AG09309 (cell line): Measurements from ENCODE around the gene THSD7A.

Experiments
- DNase-seq: peaks from one replicate; pipeline ENCODE4 v3.0.0-alpha.2; 2010; ENCODE audit warnings: low read depth
- H3K4me3 ChIP-seq: 2 replicates; pipeline ENCODE4 v1.5.1; 2011; ENCODE audit warnings: mild to moderate bottlenecking, low read depth, low read length, moderate library complexity; ENCODE audit not compliant: control insufficient read depth
- CTCF ChIP-seq: IDR thresholded peaks from 2 replicates; pipeline ENCODE4 v1.5.1; 2011; ENCODE audit warnings: mild to moderate bottlenecking, low read depth, low read length, inconsistent platforms; ENCODE audit not compliant: insufficient read depth, control insufficient read depth; ENCODE audit errors: missing control alignments

Gene THSD7A

GRCh38 chr7:11513460-11513859 is 318.5 kb downstream of the THSD7A start:
- H3K4me3 ChIP-seq, result no peak overlapping the region
- no peak for DNase-seq
- TF ChIP-seq CTCF, result no peak

- H3K4me3 ChIP-seq, result no peak overlapping the region
- DNase-seq, result no peak
- no peak for TF ChIP-seq CTCF
These were observed 324.1 kb downstream of the THSD7A start for GRCh38 chr7:11507929-11508328.

GRCh38 chr7:11506417-11506816 is 325.6 kb downstream of the THSD7A start:
- DNase-seq, result no peak

GRCh38 chr7:11505471-11505985 is 326.5 kb downstream of the THSD7A start:
- DNase-seq, result no peak
- TF ChIP-seq CTCF, result no peak
- H3K4me3 ChIP-seq, result no peak overlapping the region

More at GRCh38 chr7:11506417-11506816, 325.6 kb downstream of the THSD7A start:
- H3K4me3 ChIP-seq, result no peak overlapping the region
- no peak for TF ChIP-seq CTCF

- DNase-seq, result no peak
- no peak overlapping the region for H3K4me3 ChIP-seq
- TF ChIP-seq CTCF, result no peak
These were observed 339.7 kb downstream of the THSD7A start for GRCh38 chr7:11492307-11492706.

- TF ChIP-seq CTCF, result no peak
These were observed 340.2 kb downstream of the THSD7A start for GRCh38 chr7:11491811-11492210.

GRCh38 chr7:11489280-11489679 is 342.7 kb downstream of the THSD7A start:
- no peak for DNase-seq
- no peak overlapping the region for H3K4me3 ChIP-seq

More at GRCh38 chr7:11491811-11492210, 340.2 kb downstream of the THSD7A start:
- no peak overlapping the region for H3K4me3 ChIP-seq
- no peak for DNase-seq

More at GRCh38 chr7:11489280-11489679, 342.7 kb downstream of the THSD7A start:
- no peak for TF ChIP-seq CTCF
